NCI-H69 (cell line): Measurements from ENCODE around the gene LZTFL1.

Experiments
- DNase-seq: peaks from one replicate; lab custom pipeline; 2025; lab: John Stamatoyannopoulos, UW

Gene LZTFL1

DNA sequence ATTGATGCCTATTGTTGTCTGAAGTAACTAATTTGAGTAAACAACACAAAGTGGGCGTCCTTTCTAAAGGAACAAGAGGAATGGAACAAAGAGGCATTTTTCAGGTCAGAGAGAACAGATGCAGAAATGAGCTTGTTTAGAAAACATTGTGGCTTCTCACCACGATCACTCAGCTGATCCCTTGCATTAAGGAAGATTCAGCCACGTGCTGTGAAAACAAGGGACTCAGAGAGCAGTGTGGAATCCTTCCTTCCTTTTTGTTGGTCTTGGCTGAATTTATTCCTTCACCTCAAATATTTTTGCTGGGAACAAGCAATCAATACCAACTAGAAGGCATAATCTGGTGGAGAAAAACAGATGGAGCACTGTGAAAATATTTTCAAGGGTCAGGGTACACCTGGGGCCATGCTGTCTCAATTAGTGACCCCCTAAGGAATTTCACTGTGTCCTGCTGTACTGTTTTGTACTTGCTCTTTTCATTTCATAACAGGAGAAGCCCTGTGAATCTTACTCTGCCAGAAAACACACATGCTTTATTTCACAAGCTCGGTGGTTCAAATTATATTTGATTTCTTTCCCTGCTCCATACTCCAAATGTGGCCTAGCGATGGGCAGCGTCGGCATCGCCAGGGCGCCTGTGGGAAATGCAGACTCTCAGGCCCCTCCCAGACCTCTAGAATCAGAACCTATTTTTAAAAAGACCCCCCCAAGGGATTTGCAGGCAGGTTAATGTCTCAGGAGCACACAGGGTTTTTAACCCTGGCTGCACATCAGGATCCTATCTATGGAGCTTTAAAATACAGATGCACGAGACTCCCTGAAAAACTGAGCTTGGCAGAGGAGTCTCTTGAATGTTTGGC is 34.0 kb downstream of the LZTFL1 start:
- peak; percentile 68 for DNase-seq

- peak; percentile 24 for DNase-seq
Measured at GRCh38 chr3:45807133-45807532, 34.8 kb downstream of the LZTFL1 start.

DNA sequence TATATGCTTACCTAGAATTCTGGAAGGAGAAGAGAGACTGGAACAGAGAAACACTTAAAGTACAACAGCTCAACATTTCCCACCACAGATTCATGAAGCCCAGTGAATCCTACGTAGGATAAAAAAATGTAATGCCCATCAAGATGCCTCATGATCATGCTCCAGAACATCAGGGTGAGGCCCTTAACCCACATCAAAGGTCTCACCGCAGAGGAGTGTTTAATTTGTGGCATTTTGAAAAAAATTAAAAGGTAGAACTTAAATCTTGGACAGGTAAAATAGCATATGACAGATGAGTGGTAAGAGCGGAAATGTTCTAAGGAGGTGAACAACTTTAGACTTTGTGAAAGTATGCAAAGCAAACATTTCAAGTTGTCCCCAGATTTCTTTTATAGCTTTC is 35.8 kb downstream of the LZTFL1 start:
- no peak for DNase-seq

DNA sequence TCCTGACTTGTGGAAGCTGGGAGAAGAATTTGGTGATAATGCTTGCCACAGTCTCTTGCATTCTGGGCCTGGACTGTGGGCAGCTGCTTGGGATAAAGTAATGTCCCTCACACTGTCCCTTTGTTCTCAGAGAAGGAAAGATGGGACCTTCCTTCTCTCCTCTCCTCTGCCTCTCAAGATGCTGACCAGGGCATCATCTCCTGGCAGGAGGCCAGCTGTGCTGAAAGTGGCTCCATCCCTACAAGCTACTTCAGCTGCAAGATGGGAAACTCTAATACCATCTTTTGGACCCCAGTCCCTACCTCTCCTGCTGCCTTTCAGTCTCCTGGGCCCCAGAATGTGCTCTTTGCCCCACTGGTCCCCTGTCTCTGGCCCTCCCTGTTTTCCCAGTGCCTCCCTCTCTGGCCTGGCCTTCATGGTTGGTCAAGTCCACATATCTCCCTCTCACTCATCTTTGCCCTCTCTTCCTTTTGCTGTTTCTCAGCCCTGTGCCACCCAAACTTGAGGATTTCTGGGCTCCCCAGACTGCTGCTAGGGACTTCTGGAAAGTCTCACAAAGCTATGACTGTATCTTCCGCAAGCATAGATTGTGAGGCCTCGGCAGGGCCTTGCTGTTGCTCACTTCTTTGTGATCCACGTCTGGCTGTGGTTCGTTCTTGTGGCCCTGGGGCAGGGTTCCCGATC is 38.5 kb downstream of the LZTFL1 start:
- DNase-seq = no peak

GRCh38 chr3:45802146-45802545 is 39.8 kb downstream of the LZTFL1 start:
- no peak for DNase-seq

- DNase-seq = no peak
Measured at GRCh38 chr3:45800611-45801010, 41.3 kb downstream of the LZTFL1 start.

DNA sequence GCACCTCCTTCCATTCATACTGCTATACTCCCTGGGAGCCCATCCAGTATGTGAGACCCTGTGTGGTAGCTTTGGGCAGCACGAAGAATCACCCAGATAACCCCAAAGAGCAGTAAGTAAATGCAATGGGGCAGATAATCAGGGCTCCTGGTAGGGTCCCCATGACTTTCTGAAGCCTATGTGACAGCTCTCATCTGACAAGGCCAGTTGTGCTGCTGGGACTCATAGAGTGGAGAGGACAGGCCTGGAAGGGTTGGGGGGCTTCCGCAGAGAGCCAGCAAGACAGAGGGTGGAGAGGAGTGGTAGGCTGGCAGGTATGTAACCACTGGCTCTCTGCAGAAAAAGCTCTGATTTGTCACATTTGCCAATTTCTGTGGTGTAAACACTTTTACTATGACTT is 42.3 kb downstream of the LZTFL1 start:
- DNase-seq = no peak

- no peak for DNase-seq
Measured at GRCh38 chr3:45798034-45798433, 43.9 kb downstream of the LZTFL1 start.

DNA sequence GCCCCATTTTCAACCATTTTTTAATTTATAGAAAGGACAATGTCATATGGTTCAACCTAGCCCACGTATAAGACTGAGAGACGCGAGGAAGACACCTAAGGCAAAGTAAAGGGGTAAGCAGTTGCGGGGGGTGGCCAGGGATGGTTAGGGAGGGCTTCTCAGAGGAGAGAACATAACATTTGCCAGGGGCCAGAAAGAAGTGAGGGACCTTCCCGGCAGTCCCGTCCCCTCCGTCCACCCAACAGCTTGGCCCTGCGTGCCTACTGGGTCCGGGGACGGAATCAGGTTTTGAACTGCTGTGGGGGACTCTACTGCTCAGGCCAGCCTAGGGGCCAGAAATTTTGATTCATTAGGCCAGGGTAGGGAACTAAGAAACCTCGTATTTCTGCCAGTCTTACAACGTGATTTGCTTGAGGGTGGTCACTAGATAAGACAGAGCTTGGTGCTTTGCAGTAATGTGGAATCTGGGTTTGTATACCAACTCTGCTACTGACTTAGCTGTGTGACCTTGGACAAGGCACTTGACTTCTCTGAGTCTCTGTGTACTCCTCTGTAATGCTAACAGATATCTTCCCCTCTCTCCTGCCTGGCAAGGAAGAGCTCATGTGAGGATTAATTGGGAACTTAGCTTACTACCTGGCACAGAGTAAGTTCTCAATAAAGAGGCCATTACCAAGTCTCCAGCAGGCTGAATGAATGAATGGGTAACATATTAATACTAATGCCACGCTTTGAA is 44.8 kb downstream of the LZTFL1 start:
- no peak for DNase-seq

DNA sequence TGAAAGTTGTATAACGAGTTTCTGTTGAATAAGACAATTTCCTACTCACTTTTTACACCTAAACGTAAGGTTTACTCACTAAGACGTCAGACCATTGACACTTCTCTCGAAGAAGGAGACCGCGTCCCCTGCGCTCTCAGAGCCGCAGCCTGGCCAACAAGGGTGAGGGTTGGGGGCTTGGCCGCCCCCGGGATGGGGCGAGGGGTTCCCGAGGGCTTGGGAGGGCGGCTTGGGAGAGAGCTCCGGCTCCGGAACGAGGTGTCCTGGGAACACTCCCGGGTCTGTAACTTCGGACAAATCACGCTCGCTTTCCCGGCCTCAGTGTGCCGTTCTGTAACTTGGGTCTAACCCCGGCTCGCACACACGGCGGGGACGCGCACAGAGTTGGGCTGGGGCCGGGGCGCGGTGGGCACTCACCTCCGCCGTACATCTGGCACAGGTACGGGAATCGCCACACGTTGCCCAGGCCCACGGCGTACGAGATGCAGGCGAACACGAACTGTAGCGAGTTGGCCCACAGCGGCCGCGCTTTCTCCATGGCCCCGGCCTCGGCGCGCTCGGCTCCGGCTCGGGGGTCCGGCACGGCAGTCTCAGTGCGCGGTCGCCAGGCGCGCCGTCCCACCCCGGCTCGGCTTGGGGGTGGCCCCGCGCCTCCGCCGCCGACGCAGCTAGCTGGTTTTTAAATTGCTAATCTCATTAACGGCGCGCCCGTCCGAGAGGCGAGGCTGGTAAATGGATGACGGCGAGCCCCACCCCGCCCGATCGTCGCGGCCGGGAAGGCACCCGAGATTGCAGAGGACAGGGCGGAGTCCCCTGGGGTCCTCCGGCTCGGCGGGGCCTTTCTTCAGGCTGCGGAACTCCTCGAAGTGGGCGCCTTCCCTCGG is 45.8 kb downstream of the LZTFL1 start, which contains the start of gene SLC6A20:
TSS of gene SLC6A20 (minus strand) at position 655 of the 884 bp plus-strand sequence. CDS start at position 538, 117 bp downstream.
- peak; percentile 37 for DNase-seq

- DNase-seq = no peak
Measured at GRCh38 chr3:45795509-45795881, 46.4 kb downstream of the LZTFL1 start.

GRCh38 chr3:45794660-45795059 is 47.3 kb downstream of the LZTFL1 start:
- no peak for DNase-seq

- DNase-seq = no peak
Measured at GRCh38 chr3:45794177-45794560, 47.8 kb downstream of the LZTFL1 start.

DNA sequence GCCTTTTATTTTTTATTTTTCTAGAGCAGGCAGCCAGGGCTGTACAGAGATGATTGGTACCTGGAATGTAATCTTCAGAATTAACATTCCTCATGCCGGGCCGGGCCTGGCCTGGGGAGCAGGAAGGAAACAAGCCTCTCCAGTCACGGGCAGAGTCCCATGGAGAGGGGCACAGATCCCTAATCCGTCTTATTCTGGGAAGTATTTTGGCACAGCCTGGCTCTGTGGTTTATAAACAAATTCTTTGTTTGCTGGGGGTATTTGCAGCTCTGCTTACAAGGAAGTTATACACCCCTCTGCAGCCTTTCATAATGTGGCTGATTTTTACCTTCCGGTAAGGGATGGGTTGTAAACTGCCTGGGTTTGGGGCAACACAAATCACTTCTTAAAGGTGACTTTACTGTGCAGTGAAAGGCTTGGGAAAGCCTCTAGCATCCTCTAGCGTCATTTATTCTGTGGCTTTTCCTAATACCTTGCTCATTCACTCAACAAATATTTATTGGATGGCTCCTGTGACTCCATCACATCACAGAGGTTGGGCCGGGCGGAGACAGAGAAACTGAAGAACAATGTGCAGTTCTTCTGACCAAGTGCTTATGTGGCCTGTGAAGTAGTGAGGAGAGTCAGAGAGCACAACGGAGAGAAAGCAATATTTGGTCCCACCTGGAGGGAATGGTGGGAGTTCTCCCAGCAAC is 48.3 kb downstream of the LZTFL1 start:
- no peak for DNase-seq

- DNase-seq = no peak
Measured at GRCh38 chr3:45792516-45793172, 49.3 kb downstream of the LZTFL1 start.

- no peak for DNase-seq
Measured at GRCh38 chr3:45792036-45792435, 49.9 kb downstream of the LZTFL1 start.

- DNase-seq = peak; percentile 80
Measured at GRCh38 chr3:45790596-45790995, 51.3 kb downstream of the LZTFL1 start.

DNA sequence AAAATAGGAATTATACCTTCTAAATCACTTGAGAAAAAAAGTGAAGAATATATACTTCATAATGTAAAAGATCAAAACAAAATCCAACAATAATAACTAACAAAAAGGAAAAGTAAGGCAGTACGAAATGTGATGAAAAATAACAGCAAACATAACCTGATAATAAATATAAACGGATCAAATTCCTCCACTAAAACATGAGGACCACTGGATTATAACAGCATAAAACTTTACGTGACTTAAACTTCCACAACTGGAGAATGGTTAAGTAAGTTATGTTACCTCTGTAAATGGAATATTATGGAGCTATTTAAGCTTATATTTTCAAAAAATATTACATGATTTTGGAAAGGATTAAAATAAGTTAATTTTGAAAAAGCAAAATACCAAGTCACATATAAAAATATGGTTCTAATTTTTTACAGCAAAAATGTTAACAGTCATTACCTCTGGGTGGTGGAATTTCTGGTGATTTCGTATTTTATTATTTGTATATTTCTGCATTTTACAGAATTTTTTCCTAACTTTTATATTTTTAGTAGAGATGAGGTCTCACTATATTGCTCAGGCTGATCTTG is 52.6 kb downstream of the LZTFL1 start:
- no peak for DNase-seq

GRCh38 chr3:45787551-45787950 is 54.4 kb downstream of the LZTFL1 start:
- no peak for DNase-seq
